Esophagus squamous epithelium (tissue), 4 donors: ENCODE results near the gene ST3GAL3.

Experiments
- POLR2A ChIP-seq, 4 donors: fragments of 450-650 bp; IDR thresholded peaks; one replicate each; pipeline ENCODE4 v1.6.1; 2017; ENCODE audit warnings: antibody characterized with exemption in 4 of 4, mild to moderate bottlenecking in 4 of 4, moderate library complexity in 3 of 4
- TF ChIP-seq, protein P1 (sequence below), 6 experiments: fragments of 450-650 bp in 4 of 6; fragments of 200-600 bp in 2 of 6; sonication (generic) in 2 of 6; IDR thresholded peaks; one replicate each; pipeline ENCODE4 v1.5.1; 2016 to 2019; ENCODE audit warnings: antibody characterized with exemption in 6 of 6, mild to moderate bottlenecking in 4 of 6, moderate library complexity in 4 of 6

DNA sequence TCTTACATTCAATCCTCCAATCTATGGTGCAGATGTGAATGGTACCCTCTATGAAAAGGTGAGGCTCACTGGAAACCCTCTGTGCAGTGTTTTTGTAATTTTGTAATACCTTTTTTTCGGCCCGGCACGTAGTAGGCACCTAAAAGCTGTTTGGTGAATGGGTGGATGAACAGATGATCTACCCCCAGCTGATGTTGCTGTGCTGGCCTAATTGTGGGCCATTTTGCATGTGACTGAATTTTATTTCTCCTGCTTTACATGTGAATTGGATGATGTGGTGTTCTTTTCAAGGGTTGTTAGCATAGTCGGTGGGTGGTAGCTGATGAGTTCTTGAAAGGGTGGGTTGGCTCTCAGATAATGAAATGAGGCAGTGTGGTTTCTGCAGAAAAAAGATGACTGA, 47.0 kb upstream of the ST3GAL3 start:
- TF ChIP-seq, protein P1, sequence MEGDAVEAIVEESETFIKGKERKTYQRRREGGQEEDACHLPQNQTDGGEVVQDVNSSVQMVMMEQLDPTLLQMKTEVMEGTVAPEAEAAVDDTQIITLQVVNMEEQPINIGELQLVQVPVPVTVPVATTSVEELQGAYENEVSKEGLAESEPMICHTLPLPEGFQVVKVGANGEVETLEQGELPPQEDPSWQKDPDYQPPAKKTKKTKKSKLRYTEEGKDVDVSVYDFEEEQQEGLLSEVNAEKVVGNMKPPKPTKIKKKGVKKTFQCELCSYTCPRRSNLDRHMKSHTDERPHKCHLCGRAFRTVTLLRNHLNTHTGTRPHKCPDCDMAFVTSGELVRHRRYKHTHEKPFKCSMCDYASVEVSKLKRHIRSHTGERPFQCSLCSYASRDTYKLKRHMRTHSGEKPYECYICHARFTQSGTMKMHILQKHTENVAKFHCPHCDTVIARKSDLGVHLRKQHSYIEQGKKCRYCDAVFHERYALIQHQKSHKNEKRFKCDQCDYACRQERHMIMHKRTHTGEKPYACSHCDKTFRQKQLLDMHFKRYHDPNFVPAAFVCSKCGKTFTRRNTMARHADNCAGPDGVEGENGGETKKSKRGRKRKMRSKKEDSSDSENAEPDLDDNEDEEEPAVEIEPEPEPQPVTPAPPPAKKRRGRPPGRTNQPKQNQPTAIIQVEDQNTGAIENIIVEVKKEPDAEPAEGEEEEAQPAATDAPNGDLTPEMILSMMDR (IDR thresholded peaks at IDR 0.05) = no peak
- no peak for TF ChIP-seq POLR2A (IDR thresholded peaks at IDR 0.05)
